SK-N-DZ (cell line): Measurements from ENCODE around the gene EDN1.

ENCODE experiments used
- DNase-seq: peaks from one replicate; pipeline ENCODE4 v3.0.0-alpha.2; 2015; ENCODE audit warnings: low spot score
- small RNA-seq, 2 experiments: library from RNA; depleted of rRNA; stranded (forward); fragments of <200 nt; gene quantifications; one replicate each; pipeline ENCODE3, GENCODE V24; 2014

The EDN1 gene

GRCh38 chr6:12344961-12345693, 55.0 kb downstream of the EDN1 start:
- no peak for DNase-seq

GRCh38 chr6:12345694-12346058, 55.5 kb downstream of the EDN1 start:
- DNase-seq: no peak

Small RNAs within 50 kb of the gene (small RNA-seq; reads per million reads assigned to genes)
- 0 reads per million in 2 experiments for gene SUMO2P12
